Smooth muscle cell of the coronary artery (primary cell): ENCODE results near the gene ZNF630. TPM values are rescaled to one million over a fixed set of nuclear protein-coding genes. Genes with fewer than 3 reads are reported as not detected.

Experiments
- total RNA-seq: library from RNA; depleted of rRNA; stranded (reverse); fragments of >200 nt; gene quantifications from 2 replicates; pipeline ENCODE4 v1.2.3, GENCODE V29; 2014; ENCODE audit warnings: low replicate concordance

ZNF630 gene
- total RNA-seq: 0.45 and 1.5 TPM in 2 replicates

GRCh38 chrX:48071064-48071985, at the start of gene ZNF630:
ZNF630 (minus strand) TSS chrX:48071640; CDS start chrX:48066886, 4,754 bp downstream.

Other genes starting within 250 kb of the ZNF630 start
- 2.3 and 5.6 TPM in 2 replicates for gene ZNF81, start 234.7 kb downstream of the ZNF630 start, total RNA-seq
- gene ZNF182, start 67.7 kb downstream of the ZNF630 start, total RNA-seq: 2.0 and 2.6 TPM in 2 replicates
- gene SPACA5, start 64.7 kb downstream of the ZNF630 start, total RNA-seq: not detected in 2 replicates
- not detected in 2 replicates for gene SPACA5B, start 59.0 kb upstream of the ZNF630 start, total RNA-seq
- gene SSX5, start 125.2 kb upstream of the ZNF630 start, total RNA-seq: not detected in 2 replicates
- not detected in 2 replicates for gene SSX1, start 183.8 kb upstream of the ZNF630 start, total RNA-seq